Large intestine (tissue), 3 donors: ENCODE results near the gene SCO2. TPM values are rescaled to one million over a fixed set of nuclear protein-coding genes. Genes with fewer than 3 reads are reported as not detected.

Experiments used
- DNase-seq, 2 donors: peaks; one replicate each; pipeline versions ENCODE4 v3.0.0 to v3.0.0-alpha.2; 2013
- H3K27ac ChIP-seq: one replicate; pipeline ENCODE4 v1.5.1; 2013; ENCODE audit warnings: low read length
- H3K27me3 ChIP-seq: 2 replicates; pipeline ENCODE4 v1.6.1; 2013; ENCODE audit warnings: low read length; ENCODE audit not compliant: control insufficient read depth, insufficient read depth
- H3K36me3 ChIP-seq: 2 replicates; pipeline ENCODE4 v1.6.1; 2013; ENCODE audit warnings: low read length; ENCODE audit not compliant: control insufficient read depth, insufficient read depth
- H3K4me1 ChIP-seq: one replicate; pipeline ENCODE4 v1.6.1; 2013; ENCODE audit warnings: low read length; ENCODE audit not compliant: control insufficient read depth, insufficient read depth
- H3K4me3 ChIP-seq: one replicate; pipeline ENCODE4 v1.5.1; 2013; ENCODE audit warnings: low read length
- H3K9me3 ChIP-seq: one replicate; pipeline ENCODE4 v1.6.1; 2013; ENCODE audit warnings: mild to moderate bottlenecking, low read depth, low read length, moderate library complexity; ENCODE audit not compliant: control insufficient read depth
- WGBS: methylation state at CpG from one replicate; pipeline ENCODE4 v1.1.5; 2013; ENCODE audit warnings: low lambda C conversion rate; ENCODE audit not compliant: insufficient coverage; 5-methylcytosine and 5-hydroxymethylcytosine counted together
- polyA plus RNA-seq: library from polyadenylated mRNA; unstranded; fragments of 120-200 nt; gene quantifications from one replicate; pipeline ENCODE4 v1.2.1, GENCODE V29; 2013

Gene SCO2
- polyA plus RNA-seq, 1 donor: 1.8 TPM

DNA sequence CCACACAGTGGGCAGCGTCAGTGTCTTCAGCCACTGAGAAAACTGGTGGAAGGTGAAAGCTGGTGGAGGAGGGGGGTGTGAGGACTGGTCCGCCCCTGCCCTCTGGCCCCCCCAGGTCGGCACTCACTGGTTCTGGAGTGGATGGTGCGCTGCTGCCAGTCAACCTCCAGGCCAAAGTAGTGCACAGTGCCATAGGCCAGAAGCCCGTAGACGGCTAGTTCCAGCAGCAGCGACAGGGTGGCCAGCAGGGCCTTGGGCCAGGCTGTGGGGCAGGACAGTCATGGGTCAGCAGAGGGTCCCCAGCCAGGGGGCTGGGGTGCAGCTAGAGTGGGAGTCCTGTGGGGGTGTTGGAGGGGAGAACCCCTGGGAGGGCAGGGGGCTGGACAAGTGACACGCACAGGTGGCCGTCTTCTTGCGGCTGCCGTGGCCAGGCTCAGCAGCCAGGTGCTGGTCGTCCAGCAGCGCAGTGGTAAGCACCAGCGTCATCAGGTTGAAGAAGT lies 20.1 kb downstream of the SCO2 start:
- no peak overlapping the region for H3K4me3 ChIP-seq
- no peak overlapping the region for H3K27ac ChIP-seq
- H3K36me3 ChIP-seq: peaks cover 33% of the 10 kb centered on the region
- no peak for DNase-seq
- H3K9me3 ChIP-seq: no peaks in the 10 kb centered on the region
- no peaks in the 10 kb centered on the region for H3K27me3 ChIP-seq
- WGBS: no CpG with 5 or more reads among the region's 14 CpGs
- peaks cover 14% of the 10 kb centered on the region for H3K4me1 ChIP-seq

DNA sequence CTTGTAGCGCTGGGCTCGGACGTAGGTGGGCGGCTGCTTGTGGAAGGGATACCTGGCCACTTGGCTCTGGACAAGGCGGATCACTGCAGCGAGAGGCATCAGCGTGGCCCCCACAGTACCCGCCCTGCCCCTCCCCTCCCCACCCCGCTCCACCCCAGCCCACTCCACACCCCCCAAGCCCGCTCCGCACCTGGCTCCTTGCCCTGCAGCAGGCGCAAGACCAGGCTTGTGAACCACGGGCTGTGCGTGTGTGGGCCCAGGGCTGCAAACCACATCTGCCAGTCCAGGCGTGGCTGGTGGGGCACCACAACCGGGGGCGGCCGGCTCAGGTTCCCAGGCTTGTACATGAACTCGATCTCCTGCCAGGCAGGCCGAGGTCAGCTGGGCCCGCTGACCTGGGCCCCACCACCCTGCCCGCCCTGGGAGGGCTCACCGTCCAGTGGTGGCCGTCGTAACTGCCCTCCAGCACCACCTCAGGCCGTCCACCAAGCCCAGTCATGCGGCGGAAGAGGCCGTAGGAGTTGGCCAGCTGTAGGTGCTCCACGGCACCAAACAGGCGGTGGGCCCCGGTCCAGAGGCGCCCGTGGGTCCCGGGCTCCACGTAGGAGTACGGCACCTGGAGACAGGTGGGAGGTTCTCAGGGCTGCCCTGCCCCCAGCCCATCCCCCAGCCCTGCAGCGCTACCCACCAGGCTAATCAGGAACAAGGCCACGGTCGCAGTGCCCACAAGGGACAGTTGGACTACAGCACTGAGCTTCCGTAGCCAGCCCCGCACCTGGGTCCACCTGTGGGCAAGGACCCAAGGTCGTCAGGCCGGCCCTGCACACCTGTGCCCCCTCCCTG lies 20.8 kb downstream of the SCO2 start:
- H3K27ac ChIP-seq: no peak overlapping the region

DNA sequence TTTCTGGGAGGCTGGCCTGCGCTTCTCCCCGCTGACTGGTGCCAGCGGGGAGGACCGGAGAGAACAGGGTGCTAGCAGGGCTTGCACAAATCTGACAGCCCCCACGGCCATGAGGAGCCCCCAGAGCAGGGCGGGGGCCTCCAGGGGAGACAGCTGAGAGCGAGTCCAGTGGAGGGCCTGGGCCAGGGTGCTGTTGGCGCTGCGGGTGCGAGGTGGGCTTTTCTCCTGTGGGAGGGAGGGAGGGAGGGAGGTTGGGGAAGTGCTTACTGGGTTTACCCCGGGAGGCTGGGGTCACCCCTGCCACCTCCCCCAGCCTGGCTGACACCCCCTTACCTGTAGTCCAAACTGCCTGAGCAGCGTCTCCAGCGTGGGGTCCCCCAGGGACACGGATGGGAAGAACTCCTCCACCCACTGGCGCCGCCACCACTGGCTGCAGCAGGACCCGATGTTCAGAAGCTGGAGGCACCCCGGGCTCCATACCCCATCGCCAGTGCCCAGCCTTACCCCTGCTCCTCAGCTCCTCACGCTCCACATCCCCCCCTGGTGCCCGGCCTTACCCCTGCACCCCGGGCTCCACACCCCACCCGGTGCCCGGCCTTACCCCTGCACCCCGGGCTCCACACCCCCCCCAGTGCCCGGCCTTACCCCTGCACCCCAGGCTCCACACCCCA lies 21.8 kb downstream of the SCO2 start:
- Histone ChIP-seq H3K36me3 (peaks cover 33% of the 10 kb centered on the region), H3K4me3 (no peak overlapping the region), H3K4me1 (peaks cover 8% of the 10 kb centered on the region), H3K27me3 (no peaks in the 10 kb centered on the region), H3K27ac (no peak overlapping the region), H3K9me3 (no peaks in the 10 kb centered on the region)
- WGBS: no CpG with 5 or more reads among the region's 26 CpGs
- DNase-seq: no peak

More for the DNA sequence above, 20.8 kb downstream of the SCO2 start:
- H3K4me1 ChIP-seq: peaks cover 14% of the 10 kb centered on the region
- peaks cover 33% of the 10 kb centered on the region for H3K36me3 ChIP-seq
- WGBS: no CpG with 5 or more reads among the region's 44 CpGs
- H3K9me3 ChIP-seq: no peaks in the 10 kb centered on the region
- DNase-seq: no peak
- H3K27me3 ChIP-seq: no peaks in the 10 kb centered on the region
- no peak overlapping the region for H3K4me3 ChIP-seq

GRCh38 chr22:50502628-50503474 lies 22.5 kb downstream of the SCO2 start:
- no peaks in the 10 kb centered on the region for H3K27me3 ChIP-seq
- no peak overlapping the region for H3K4me3 ChIP-seq
- peaks cover 6% of the 10 kb centered on the region for H3K4me1 ChIP-seq
- DNase-seq: no peak
- no CpG with 5 or more reads among the region's 24 CpGs for WGBS
- peaks cover 33% of the 10 kb centered on the region for H3K36me3 ChIP-seq
- H3K9me3 ChIP-seq: no peaks in the 10 kb centered on the region
- H3K27ac ChIP-seq: no peak overlapping the region

- Histone ChIP-seq H3K36me3 (peaks cover 33% of the 10 kb centered on the region), H3K27ac (no peak overlapping the region), H3K9me3 (no peaks in the 10 kb centered on the region), H3K4me1 (peaks cover 6% of the 10 kb centered on the region), H3K27me3 (no peaks in the 10 kb centered on the region), H3K4me3 (no peak overlapping the region)
- no CpG with 5 or more reads among the region's 6 CpGs for WGBS
- DNase-seq: no peak
These were observed 23.3 kb downstream of the SCO2 start for GRCh38 chr22:50502096-50502495.

GRCh38 chr22:50500452-50500851 lies 24.9 kb downstream of the SCO2 start:
- Histone ChIP-seq H3K9me3 (no peaks in the 10 kb centered on the region), H3K36me3 (peaks cover 26% of the 10 kb centered on the region), H3K4me3 (no peak overlapping the region), H3K4me1 (no peaks in the 10 kb centered on the region), H3K27me3 (no peaks in the 10 kb centered on the region), H3K27ac (no peak overlapping the region)
- DNase-seq: no peak
- no CpG with 5 or more reads among the region's 12 CpGs for WGBS

GRCh38 chr22:50498322-50498890 lies 27.0 kb downstream of the SCO2 start:
- H3K27ac ChIP-seq: peak overlapping the region; percentile 2
- H3K9me3 ChIP-seq: no peaks in the 10 kb centered on the region
- peaks cover 13% of the 10 kb centered on the region for H3K36me3 ChIP-seq
- WGBS: no CpG with 5 or more reads among the region's 13 CpGs
- no peaks in the 10 kb centered on the region for H3K27me3 ChIP-seq
- H3K4me3 ChIP-seq: no peak overlapping the region
- DNase-seq: peak in 1 of 2 donors; percentile 69
- no peaks in the 10 kb centered on the region for H3K4me1 ChIP-seq

DNA sequence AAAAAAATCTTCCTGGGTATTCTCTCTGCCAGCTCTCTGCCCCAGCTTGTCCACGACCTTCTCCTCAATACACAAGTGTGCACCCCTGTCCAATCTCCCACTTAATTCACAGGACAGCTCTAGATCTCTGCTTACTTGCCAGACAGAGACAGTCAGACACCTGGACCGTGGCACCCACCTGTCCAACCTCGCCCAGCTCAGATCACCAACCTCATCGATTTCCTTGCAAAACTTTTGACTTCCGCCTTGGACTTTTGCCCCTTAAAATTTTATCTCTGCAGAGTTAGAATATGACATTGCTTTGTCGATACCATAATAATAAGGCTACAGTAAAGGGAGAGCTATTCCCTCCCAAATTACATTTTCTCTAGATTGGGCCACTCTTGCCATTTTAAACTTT lies 28.3 kb downstream of the SCO2 start:
- Histone ChIP-seq H3K4me1 (no peaks in the 10 kb centered on the region), H3K27ac (no peak overlapping the region), H3K27me3 (no peaks in the 10 kb centered on the region), H3K9me3 (no peaks in the 10 kb centered on the region), H3K4me3 (no peak overlapping the region), H3K36me3 (peaks cover 1% of the 10 kb centered on the region)
- 64% methylated on average over 1 of the region's 6 CpGs for WGBS
- no peak for DNase-seq

DNA sequence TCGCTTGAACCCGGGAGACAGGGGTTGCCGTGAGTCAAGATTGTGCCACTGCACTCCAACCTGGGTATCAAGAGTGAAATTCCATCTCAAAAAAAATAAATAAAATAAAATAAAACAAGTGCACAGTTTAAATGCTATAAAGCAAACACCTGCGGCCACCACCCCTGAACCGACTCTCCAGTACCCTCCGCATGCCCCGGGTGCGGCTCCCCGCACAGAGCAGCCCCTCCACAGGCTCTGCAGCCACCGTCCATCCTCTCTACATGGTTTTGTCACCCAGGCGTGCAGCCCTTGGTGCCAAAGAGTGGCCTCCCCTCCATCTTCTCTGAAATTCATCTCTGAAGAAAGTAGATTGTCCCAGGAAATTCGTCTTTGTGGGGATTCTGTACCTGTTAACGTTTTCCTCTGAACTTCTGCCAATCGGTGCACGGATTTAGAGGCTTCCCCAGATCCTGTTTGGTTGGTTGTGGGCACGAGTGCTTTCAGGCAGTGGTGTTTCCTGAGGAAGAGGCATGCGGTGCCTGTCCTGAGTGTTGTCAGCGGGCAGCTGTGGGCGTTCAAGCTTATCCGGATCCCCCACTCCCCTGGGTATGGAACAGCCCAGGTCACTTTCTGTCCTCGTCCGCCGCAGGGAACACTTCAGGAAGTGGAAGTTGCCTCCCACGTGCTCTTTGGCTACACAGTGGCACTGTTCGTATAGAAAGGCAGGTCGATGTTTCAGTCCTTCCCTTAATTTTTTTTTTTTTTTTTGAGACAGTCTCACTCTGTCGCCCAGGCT lies 34.7 kb downstream of the SCO2 start:
- no peaks in the 10 kb centered on the region for H3K9me3 ChIP-seq
- no peaks in the 10 kb centered on the region for H3K4me1 ChIP-seq
- no peak overlapping the region for H3K4me3 ChIP-seq
- no peak overlapping the region for H3K27ac ChIP-seq
- DNase-seq: no peak
- WGBS: 100% methylated on average over 5 of the region's 27 CpGs
- H3K27me3 ChIP-seq: peaks cover 2% of the 10 kb centered on the region
- H3K36me3 ChIP-seq: no peaks in the 10 kb centered on the region
